Renal cortex interstitium (tissue), 15 donors: ENCODE measurements around the gene KDM5A. TPM values are rescaled to one million over a fixed set of nuclear protein-coding genes. Genes with fewer than 3 reads are reported as not detected.
"Not testable (repeated sequence)": the region's sequence is repeated elsewhere in the genome, so short reads cannot be mapped to it uniquely, and the experiment has no call there.

Experiments used
- DNase-seq, 11 donors: peaks; one replicate each; pipeline ENCODE4 v3.0.0-alpha.2; 2013; ENCODE audit warnings: low read depth in 9 of 11, low spot score in 4 of 11; ENCODE audit errors: extremely low read depth in 1 of 11
- long read RNA-seq, 16 experiments: transcript quantifications; one replicate each; lab custom pipeline, GENCODE V29; 2026
- polyA plus RNA-seq, 3 donors: library from polyadenylated mRNA; unstranded; fragments of 120-200 nt; gene quantifications; one replicate each; pipeline ENCODE4 v1.2.1, GENCODE V29; 2013; ENCODE audit not compliant: insufficient read length in 3 of 3

Gene KDM5A
- polyA plus RNA-seq: 10 to 100 TPM; 44.6 to 50.0 (median 45.4) TPM
- long read RNA-seq, donor 1: 0 reads
- long read RNA-seq, donor 2, partial matches to known transcripts: 0 of 1 reads
- long read RNA-seq, donor 2, other reads (novel, unspliced or antisense): 0 of 1 reads
- long read RNA-seq, donor 3, partial matches to known transcripts: 0 of 1 reads
- long read RNA-seq, donor 3, other reads (novel, unspliced or antisense): 0 of 1 reads
- long read RNA-seq, donor 4, partial matches to known transcripts: 14 of 14 reads
- long read RNA-seq, donor 4, other reads (novel, unspliced or antisense): 0 of 14 reads
- long read RNA-seq, donor 5: 0 reads
- long read RNA-seq, donor 6, partial matches to known transcripts: 23 of 24 reads
- long read RNA-seq, donor 6, other reads (novel, unspliced or antisense): 0 of 24 reads
- long read RNA-seq, donor 7, partial matches to known transcripts: 9 of 9 reads
- long read RNA-seq, donor 7, other reads (novel, unspliced or antisense): 0 of 9 reads
- long read RNA-seq, donor 8, partial matches to known transcripts: 0 of 1 reads
- long read RNA-seq, donor 8, other reads (novel, unspliced or antisense): 0 of 1 reads
- long read RNA-seq, donor 9, partial matches to known transcripts: 7 of 7 reads
- long read RNA-seq, donor 9, other reads (novel, unspliced or antisense): 0 of 7 reads
- long read RNA-seq, donor 10: 0 reads
- long read RNA-seq, donor 11, partial matches to known transcripts: 0 of 1 reads
- long read RNA-seq, donor 11, other reads (novel, unspliced or antisense): 0 of 1 reads
- long read RNA-seq, donor 12, partial matches to known transcripts: 5 of 5 reads
- long read RNA-seq, donor 12, other reads (novel, unspliced or antisense): 0 of 5 reads
- long read RNA-seq, donor 13: 0 reads
- long read RNA-seq, donor 14, partial matches to known transcripts: 13 of 13 reads
- long read RNA-seq, donor 14, other reads (novel, unspliced or antisense): 0 of 13 reads
- long read RNA-seq, donor 15, partial matches to known transcripts: 5 of 5 reads
- long read RNA-seq, donor 15, other reads (novel, unspliced or antisense): 0 of 5 reads
- long read RNA-seq, donor 16, full-length matches to known transcripts: 3 of 18 reads
- long read RNA-seq, donor 16, partial matches to known transcripts: 15 of 18 reads
- long read RNA-seq, donor 16, other reads (novel, unspliced or antisense): 0 of 18 reads

GRCh38 chr12:389142-390096 is at the start of gene KDM5A:
KDM5A (minus strand) TSS chr12:389320; CDS start chr12:389091, 229 bp downstream.
- DNase-seq: peak; percentile 88 to 96 (median 93)

- not testable (repeated sequence) for DNase-seq
These were observed 46.6 kb upstream of the KDM5A start for GRCh38 chr12:435737-436136.

DNA sequence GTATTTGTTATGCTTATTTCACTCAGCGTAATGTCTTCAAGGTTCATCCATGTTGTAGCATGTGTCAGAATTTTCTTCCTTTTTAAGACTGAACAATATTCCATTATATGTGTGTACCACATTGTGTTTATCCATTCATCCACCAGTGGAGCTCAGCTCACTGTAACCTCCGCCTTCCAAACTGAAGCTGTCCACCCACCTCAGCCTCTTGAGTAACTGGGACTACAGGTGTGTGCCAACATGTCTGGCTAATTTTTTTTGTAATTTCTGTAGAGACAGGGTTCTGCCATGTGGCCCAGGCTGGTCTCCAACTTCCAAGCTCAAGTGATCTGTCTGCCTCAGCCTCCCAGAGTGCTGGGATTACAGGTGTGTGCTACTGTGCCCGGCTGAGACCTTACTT is 33.4 kb upstream of the KDM5A start:
- no peak for DNase-seq

GRCh38 chr12:418432-418831 is 29.3 kb upstream of the KDM5A start:
- no peak for DNase-seq

DNA sequence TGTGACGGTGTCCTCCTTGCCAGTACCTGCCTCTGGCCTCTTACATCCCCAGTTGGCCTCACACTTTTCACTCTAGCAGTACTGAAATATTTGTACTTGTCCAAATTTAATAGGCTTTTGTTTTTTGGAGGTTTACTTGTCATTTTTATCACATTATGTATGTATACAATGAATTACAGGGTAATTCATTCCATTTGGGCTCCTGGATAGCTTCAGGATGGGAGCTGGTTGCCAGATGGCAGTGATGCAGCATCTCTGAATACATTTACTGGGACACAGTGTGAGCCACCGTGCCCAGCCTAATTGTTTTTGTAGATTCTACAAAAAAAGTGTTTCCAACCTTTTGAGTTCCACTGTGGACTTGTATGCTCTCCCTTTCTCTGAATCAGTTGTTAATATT is 25.7 kb upstream of the KDM5A start:
- DNase-seq: no peak

DNA sequence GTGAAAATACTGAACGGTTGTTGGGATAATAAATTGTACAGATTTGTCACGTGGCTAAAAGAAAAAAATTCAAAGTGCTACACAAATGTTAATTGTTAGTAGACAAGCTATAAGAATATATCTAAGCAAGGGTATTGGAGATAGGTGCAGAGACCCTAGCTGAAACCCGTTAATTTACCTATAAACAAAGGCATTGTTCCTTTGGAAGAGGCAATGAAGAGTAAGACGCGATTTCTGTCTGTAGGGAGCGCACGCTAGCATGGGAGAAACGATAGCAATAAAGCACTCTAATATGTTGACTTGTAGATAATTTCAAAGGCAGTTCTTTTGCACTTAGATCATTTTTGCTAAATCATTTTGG is 12.9 kb upstream of the KDM5A start:
- peak in 1 of 11 donors; percentile 25 for DNase-seq

GRCh38 chr12:401235-402028 is 12.3 kb upstream of the KDM5A start, which contains the start of gene CCDC77:
CCDC77 (plus strand) TSS chr12:401644; CDS start chr12:409384, 7,740 bp downstream.
- peak; percentile 84 to 94 (median 91) for DNase-seq

DNA sequence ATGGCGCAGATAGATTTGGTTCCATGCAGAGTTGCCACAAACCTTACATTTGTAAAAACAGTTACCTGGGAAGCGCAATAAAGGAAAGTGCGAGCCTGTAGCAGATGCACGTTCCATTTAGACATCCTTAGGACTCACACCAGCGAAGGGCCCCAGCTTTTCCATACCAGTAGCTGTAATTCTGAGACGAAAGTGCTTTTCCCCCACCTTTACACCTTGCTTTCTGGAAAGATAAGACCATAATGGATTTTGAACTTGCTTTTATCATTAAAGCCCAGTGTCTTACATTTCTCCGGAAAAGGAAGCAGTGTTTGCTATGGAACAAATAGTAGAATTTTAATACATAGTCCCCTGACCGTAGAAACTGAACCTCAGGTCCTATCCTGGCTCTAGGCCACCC is 11.7 kb upstream of the KDM5A start:
- DNase-seq: no peak

DNA sequence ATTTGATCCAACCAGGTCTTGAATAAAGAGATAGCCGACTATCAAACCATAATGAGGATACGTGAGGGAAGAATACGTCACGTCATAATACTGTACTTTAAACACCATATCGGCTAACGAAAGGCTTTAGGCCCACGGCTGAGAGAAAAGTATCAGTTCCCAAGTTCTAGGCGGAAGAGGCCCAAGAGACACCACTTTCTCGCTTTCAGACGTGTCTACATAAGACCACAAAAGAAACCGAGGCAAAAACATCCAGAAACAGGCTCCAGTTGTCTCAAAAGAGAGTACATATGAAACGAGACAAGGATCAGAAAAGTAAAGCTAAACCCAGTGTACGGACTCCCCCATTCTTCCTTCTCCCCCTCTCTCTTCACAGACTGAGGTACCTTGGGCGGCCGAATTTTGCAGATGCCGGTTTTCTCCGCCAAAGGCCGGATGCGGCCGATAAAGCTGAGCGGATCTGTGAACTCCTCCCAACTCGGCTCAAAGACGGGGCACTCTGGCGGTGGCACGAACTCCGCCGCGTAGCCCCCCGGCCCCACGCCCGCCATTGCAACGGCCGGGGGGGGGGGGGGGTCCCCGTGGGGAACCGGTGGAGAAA is 479 bp downstream of the KDM5A start:
- peak in 4 of 11 donors; percentile 19 to 38 (median 29) for DNase-seq

DNA sequence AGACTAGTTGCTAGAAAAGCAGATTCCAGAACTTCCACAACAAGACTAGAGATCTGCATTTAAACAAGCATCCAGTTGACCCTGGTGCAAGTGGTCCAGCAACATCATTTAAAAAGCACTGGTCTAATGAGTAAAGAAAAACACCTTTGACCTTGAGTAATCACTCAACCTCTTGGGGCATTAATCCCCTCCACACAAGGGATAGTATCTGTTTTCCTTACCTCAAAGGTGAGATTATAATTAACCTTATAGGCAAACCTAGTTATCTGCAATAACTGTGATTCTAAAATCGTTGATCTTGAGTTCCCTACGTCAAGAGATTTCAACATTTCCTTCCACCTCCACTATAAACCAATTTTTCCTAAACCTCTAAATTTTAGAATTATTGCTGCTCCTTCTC is 1.1 kb downstream of the KDM5A start:
- DNase-seq: no peak

DNA sequence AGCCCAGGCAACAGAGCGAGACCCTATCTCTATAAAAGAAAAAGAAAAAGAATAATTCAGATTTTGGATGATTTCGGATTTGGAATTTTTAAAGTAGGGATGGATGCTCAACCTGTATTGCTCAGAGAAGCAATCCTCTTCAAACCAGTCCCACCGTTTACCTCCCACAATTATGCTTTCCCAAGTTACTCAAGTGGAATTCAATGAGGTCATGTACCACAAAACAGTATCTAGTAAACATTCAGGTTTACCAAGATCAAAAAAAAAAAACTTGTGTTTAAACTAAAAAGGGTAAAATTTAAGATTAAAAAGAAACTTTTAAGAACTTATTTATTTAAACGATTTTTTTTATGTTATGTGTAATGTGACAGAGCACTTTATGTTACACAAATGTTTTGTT is 2.5 kb downstream of the KDM5A start:
- no peak for DNase-seq

DNA sequence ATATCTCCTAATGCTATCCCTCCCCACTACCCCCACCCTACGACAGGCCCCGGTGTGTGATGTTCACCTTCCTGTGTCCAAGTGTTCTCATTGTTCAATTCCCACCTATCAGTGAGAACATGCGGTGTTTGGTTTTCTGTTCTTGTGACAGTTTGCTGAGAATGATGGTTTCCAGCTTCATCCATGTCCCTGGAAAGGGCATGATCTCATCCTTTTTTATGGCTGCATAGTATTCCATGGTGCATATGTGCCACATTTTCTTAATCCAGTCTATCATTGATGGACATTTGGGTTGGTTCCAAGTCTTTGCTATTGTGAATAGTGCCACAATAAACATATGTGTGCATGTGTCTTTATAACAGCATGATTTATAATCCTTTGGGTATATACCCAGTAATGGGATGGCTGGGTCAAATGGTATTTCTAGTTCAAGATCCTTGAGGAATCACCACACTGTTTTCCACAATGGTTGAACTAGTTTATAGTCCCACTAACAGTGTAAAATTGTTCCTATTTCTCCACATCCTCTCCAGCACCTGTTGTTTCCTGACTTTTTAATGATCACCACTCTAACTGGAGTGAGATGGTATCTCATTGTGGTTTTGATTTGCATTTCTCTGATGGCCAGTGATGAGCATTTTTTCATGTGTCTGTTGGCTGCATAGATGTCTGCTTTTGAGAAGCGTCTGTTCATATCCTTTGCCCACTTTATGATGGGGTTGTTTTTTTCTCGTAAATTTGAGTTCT is 18.2 kb downstream of the KDM5A start:
- DNase-seq: not testable (repeated sequence)

GRCh38 chr12:367972-368371 is 21.1 kb downstream of the KDM5A start:
- no peak for DNase-seq

GRCh38 chr12:366820-367219 is 22.3 kb downstream of the KDM5A start:
- DNase-seq: no peak

DNA sequence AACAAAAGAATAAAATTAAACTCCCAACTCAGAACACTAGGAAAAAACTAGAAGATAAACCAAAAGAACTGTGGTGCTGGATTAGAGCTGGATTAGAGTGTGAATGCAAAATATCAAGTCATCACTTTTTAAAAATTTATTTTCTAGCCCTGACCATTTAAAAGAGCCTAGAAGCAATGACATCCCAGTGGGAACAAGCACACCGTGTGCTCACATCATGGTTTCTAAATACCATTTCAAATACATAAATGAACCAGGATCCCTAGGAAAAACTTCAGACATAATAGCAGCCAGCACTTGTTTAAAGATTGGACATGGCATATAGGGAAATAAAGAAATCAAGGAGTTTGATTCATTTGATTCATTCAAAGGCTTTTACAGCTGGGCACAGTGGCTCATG is 30.0 kb downstream of the KDM5A start:
- no peak for DNase-seq

- no peak for DNase-seq
These were observed 32.7 kb downstream of the KDM5A start for GRCh38 chr12:356276-356988.
